NCI-H2196 (cell line): ENCODE measurements around the gene TMSB10.
"Not testable (repeated sequence)": the region's sequence is repeated elsewhere in the genome, so short reads cannot be mapped to it uniquely, and the experiment has no call there.

Experiments
- DNase-seq: peaks from one replicate; lab custom pipeline; 2025; ENCODE audit not compliant: unreplicated experiment; lab: John Stamatoyannopoulos, UW

The TMSB10 gene

GRCh38 chr2:84931384-84931821 is 25.9 kb downstream of the TMSB10 start:
- DNase-seq, result no peak

DNA sequence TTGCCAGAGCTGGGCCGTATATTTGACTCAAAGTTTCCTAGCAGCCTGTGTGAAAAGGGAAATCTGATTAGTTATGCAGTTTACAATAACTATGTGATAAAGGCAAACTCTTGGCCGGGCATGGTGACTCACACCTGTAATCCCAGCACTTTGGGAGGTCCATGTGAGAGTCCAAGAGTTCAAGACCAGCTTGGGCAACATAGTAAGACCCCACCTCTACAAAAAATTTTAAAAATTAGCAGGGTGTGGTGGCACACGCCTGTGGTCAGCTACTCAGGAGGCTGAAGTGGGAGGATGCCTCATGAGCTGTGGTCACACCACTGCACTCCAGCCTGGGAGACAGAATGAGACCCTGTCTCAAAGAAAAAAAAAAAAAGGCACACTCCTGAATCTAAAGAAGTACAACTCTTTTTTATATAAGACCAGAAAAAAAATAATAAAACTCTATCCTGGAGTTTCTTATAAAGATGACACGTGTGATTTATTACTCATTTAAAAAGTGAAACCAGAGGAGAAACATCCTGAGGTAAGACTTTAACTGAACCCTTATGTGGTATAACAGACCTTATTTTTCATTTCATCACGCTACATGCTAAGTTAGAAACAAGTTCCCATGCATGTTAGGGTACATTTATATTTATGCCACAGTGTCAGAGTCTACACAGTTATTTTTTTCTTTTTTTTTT is 32.9 kb downstream of the TMSB10 start:
- DNase-seq, result no peak

DNA sequence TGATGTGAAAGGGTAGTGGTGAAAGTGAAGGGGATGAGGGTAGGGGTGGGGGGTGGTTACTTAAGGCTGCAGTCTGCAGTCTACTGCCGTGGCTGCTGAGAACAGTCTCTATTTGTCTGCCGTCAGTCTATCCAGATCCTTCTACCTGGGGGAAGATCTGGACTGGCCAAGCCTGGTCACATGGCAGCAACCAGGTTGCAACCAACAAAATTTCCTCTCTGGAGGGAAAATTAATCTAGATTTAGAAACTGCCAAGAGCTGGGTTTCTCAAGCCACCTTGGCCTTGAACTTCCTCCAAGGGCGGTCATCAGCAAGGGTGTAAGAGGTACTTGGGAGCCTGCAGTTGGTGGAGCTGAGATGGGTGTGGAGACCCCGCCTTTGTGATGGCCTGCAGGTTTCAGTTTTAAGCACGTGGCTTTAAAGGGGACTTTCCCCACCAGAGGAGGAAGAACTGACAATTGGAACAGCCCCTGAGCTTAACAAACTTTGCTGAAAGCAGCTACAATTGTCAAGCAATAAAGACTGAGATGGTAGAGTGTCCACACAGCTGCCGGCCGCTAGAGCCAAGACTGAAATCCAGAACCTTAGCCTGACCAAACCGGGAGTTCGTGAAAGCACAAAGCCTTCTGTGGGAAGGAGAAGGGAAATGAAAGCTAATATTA is 34.1 kb downstream of the TMSB10 start:
- DNase-seq, result no peak

DNA sequence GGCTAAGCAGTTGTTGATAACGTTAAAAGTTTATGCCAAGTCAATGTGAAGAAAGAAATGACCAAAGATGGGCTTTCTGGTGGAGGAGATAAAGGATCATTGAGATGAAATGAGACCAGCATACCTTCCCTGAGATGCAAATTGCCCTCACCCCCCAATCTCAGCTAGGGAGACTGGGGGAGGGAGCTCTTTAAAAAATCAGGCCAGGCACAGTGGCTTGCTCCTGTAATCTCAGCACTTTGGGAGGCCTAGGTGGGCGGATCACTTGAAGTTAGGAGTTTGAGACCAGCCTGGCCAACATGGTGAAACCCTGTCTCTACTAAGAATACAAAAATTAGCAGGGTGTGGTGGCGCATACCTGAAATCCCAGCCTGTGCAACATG is 34.6 kb downstream of the TMSB10 start:
- no peak for DNase-seq

DNA sequence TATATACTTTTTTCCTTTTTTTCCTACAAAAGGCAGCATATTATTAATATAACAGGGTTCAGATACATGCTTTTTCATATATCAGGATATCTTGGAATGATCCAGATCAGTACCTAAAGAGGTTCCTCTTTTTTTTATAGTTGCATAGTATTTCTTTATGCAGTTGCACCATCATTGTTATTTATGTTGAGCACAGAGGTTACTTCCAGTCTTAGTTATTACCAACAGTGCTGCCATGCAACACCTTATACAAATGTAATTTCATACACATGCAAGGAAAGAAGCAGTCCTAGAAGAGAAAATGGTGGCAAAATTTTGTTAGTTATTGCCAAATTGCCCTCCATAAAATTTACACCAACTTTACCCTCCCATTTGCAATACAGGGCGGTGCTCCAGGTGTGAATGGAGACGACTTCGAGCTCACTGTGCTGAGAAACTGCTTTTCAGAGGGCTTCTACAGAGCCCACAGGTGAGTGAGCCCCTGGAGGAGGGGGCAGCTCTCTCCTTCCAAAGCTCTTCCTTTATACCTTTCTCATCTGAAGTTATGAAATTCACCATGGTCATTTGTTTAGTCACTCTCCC is 35.5 kb downstream of the TMSB10 start:
- DNase-seq, result no peak

DNA sequence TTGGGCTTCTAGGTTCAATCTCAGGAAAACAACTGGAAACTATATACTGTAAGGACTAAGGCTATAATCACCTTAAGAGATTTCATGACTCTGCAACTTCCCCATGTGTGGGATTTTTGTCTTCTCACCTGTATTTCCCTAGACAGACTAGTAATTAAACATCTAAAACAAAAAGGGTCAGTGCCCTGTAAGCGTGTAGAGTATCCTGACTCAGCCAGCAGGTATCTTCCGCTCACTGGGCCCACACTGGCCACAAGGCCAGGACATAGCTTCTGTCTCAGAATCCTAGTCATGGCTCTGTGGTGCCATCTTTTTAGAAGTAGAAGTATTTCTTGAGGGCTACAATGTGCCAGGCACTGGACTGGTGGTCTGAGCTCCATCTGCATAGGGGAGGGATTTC is 36.7 kb downstream of the TMSB10 start:
- no peak for DNase-seq

GRCh38 chr2:84942964-84943421 is 37.5 kb downstream of the TMSB10 start:
- DNase-seq, result no peak

DNA sequence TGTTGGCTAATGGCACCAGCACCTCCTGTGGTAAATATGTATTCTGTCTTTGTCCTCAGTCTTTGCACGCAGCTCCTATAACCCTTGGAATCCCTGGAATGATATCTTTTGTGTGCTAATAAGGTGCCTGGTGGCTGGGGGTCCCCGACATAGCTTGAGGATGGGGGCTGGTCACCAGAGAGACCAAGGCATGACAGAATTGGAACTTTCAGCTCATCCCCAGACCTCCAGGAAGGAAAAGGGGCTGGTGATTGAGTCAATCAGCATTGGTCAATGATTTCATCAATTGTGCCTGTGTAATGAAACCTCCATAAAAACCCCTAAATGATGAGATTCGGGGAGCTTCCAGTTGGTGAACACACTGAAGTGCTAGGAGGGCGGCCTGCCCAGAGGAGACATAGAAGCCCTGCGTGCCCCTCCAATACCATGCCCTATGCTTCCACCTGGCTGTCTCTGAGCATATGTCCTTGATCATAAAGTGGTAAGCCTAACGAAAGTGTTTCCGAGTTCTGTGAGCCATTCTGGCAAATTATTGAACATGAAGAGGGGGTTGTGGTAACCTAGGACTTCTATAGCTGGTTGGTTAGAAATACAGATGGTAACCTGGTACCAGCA is 38.9 kb downstream of the TMSB10 start:
- DNase-seq, result no peak

- not testable (repeated sequence) for DNase-seq
Measured at GRCh38 chr2:84945838-84946203, 40.4 kb downstream of the TMSB10 start.

GRCh38 chr2:84946204-84947009 is 41.0 kb downstream of the TMSB10 start:
- DNase-seq, result no peak

DNA sequence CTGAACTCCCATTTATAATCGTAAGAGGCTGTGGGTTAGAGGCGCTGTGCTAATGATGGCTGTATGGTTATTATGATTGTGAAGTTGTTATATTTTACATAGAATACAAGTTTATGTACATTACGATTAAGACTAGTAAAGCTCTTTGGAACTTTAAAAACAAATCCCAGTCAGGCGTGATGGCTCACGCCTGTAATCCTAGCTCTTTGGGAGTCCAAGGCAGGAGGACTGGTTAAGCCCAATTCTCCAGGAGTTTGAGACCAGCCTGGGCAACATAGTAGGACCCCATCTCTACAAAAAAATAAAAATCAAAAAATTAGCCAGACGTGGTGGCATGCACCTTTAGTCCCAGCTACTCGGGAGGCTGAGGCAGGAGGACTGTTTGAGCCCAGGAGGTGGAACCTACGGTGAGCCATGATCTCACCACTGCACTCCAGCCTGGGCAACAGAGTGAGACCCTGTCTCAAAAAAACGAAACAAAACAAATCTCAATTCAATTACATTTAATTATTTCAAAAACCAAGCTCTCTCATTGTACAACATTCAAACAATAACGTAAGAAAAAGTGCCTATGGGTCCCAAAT is 41.6 kb downstream of the TMSB10 start:
- no peak for DNase-seq

- no peak for DNase-seq
Measured at GRCh38 chr2:84953535-84953934, 48.1 kb downstream of the TMSB10 start.

- no peak for DNase-seq
Measured at GRCh38 chr2:84954329-84954728, 48.9 kb downstream of the TMSB10 start.
